Measurements from ENCODE around the gene GAA. TPM values are rescaled to one million over a fixed set of nuclear protein-coding genes. Genes with fewer than 3 reads are reported as not detected.

Gene GAA
- total and polyA plus RNA-seq, 8 donors = 24.1 to 105 (median 36.9) TPM

DNA sequence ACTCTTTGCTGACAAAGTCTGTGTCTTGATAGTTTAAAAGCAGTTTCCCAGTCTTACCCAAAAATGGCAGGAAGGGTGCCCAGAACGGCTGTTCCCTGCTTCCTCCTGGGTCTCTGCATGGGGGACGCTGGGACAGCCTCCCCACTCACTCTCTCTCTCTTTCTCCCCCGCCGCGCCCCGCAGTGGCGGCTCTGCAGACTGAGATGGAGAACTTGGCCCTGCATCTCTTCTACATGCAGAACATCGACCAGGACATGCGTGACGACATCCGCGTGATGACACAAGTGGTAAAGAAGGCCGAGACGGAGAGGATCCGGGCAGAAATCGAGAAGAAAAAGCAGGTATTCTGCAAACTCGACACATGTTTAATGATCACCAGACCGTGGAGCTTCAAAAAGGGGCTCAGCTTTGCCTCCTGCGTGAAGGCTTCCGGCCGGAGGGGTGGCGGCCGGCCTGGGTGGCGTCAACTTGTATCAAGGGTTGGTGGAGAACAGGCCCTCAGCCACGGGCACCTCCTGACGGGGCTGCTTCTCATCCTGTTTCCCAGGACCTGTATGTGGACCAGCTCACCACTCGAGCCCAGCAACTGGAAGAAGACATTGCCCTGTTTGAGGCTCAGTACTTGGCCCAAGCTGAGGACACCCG is 42.9 kb upstream of the GAA start:
- ATAC-seq (no peak), DNase-seq (no peak)
- intact Hi-C loops (cut with DNase I) = no loop called here
- Histone ChIP-seq H3K4me3 (no peak overlapping the region), H3K9me3 (no peaks in the 10 kb centered on the region), H3K27me3 (no peaks in the 10 kb centered on the region), H3K36me3 (no peaks in the 10 kb centered on the region), H3K4me1 (peaks cover 6 to 7% of the 10 kb centered on the region in 2 donors), H3K27ac (no peak overlapping the region)
- TF ChIP-seq, protein P1, sequence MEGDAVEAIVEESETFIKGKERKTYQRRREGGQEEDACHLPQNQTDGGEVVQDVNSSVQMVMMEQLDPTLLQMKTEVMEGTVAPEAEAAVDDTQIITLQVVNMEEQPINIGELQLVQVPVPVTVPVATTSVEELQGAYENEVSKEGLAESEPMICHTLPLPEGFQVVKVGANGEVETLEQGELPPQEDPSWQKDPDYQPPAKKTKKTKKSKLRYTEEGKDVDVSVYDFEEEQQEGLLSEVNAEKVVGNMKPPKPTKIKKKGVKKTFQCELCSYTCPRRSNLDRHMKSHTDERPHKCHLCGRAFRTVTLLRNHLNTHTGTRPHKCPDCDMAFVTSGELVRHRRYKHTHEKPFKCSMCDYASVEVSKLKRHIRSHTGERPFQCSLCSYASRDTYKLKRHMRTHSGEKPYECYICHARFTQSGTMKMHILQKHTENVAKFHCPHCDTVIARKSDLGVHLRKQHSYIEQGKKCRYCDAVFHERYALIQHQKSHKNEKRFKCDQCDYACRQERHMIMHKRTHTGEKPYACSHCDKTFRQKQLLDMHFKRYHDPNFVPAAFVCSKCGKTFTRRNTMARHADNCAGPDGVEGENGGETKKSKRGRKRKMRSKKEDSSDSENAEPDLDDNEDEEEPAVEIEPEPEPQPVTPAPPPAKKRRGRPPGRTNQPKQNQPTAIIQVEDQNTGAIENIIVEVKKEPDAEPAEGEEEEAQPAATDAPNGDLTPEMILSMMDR (IDR thresholded peaks at IDR 0.05) = no peak

DNA sequence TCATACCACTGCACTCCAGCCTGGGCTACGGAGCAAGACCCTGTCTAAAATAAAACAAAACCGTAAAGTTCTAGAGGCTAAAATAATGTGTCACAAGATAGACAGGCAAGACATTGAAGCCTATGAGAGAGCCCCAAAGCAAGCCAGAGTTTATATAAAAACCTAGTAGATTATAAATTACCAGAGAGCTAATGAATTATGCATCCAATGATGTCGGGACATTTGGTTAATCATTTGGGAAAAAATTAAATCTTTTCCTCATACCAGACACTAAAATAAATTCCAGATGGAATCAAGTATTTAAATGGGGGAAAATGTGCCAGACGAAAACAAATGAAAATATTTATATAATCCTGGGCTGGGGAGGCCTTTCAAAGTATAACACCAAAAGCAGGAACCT is 40.7 kb upstream of the GAA start:
- H3K4me3 ChIP-seq = no peak overlapping the region
- intact Hi-C loops (cut with DNase I) = no loop called here
- H3K4me1 ChIP-seq = peaks cover 0 to 20% of the 10 kb centered on the region in 2 donors
- H3K27me3 ChIP-seq = no peaks in the 10 kb centered on the region
- no peaks in the 10 kb centered on the region for H3K36me3 ChIP-seq
- H3K9me3 ChIP-seq = no peaks in the 10 kb centered on the region
- TF ChIP-seq, protein P1 (IDR thresholded peaks at IDR 0.05) = no peak
- no peak overlapping the region for H3K27ac ChIP-seq
- DNase-seq (no peak), ATAC-seq (no peak)

DNA sequence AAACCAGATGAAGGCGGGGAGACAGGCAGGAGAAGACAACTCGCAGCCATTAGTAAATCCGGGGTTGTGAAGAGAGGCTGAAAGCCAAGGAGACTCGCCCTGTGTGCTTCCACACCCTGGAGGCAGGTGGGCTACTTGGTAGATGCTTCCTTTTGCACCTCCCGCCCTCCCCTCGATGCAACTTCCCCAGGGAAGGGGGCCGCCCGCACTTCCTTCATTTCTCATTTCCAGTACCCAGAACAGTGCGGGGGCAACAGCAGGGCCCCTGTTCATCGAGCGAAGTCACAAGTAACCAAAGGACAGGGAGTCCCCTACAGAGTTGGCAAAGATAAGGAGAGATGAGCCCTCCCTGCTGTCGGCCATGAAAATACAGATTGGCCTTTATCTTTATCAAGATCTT is 40.0 kb upstream of the GAA start:
- H3K36me3 ChIP-seq = no peaks in the 10 kb centered on the region
- DNase-seq (no peak), ATAC-seq (no peak)
- H3K27ac ChIP-seq = no peak overlapping the region
- H3K4me3 ChIP-seq = no peak overlapping the region
- H3K4me1 ChIP-seq = peaks cover 0 to 20% of the 10 kb centered on the region in 2 donors
- H3K9me3 ChIP-seq = no peaks in the 10 kb centered on the region
- intact Hi-C loops (cut with DNase I) = no loop called here
- H3K27me3 ChIP-seq = no peaks in the 10 kb centered on the region
- TF ChIP-seq, protein P1 (IDR thresholded peaks at IDR 0.05) = no peak

DNA sequence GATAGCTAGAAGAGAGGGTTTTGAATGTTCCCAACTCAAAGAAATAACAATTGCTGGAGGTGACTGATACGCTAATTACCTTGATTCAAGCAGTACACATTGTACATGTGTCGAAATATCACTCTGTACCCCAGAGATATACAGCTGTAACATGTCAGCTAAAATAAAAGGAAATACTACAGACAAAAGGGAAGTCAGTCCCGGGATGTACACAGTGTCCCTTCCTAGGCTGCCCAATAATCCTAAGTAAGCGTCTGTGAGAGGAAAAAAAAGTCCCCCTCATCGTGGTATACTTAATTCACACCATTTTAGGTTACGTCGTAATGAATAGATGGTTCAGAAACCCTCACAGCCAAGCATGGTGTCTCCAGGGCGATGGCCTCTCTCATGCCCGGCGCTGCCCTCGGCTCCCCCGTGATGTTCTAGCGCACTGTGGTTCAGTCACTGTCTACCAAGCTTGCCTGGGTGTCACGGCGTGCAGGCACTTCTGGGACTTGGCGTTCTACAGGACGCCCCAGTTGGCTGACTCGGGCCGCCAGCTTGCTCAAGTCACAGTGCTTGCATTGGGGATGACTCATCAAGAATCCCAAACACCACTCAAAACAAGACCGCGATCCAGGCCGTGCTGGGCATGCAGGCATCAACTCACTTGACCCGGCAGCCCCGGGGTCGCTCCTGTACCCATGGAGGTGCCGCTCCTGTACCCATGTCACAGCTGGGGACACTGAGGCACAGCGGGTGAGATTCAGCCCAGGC is 37.4 kb upstream of the GAA start:
- DNase-seq (peak in 2 of 4 donors; percentile 69 to 87), ATAC-seq (peak; percentile 76)
- Histone ChIP-seq H3K27me3 (no peaks in the 10 kb centered on the region), H3K27ac (peak overlapping the region in 1 of 2 donors; percentile 83), H3K4me3 (no peak overlapping the region), H3K36me3 (no peaks in the 10 kb centered on the region), H3K4me1 (peaks cover 0 to 20% of the 10 kb centered on the region in 2 donors), H3K9me3 (no peaks in the 10 kb centered on the region)
- intact Hi-C loops (cut with DNase I) = no loop called here
- TF ChIP-seq, protein P1 (IDR thresholded peaks at IDR 0.05) = no peak

DNA sequence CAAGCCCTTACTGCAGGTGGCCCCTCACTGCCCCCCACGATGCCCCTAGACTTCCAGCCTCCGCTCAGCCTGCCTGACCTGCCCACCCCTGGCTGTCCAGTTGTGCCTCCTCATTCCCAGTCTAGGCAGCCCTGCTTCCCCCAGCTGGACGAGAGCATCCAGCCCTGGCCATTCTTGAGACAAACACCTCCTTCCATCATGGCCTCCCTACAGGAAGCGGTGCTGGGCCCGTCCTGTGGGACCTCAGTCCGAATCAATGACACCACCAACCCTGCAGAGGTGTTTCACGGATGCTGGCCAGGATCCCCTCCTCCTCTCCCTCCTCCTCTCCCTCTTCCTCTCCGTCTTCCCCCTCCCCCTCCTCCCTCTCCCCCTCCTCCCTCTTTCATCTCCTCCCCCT is 36.7 kb upstream of the GAA start:
- no peak for ATAC-seq
- H3K36me3 ChIP-seq = no peaks in the 10 kb centered on the region
- H3K4me1 ChIP-seq = peaks cover 0 to 23% of the 10 kb centered on the region in 2 donors
- intact Hi-C loops (cut with DNase I) = no loop called here
- no peak overlapping the region for H3K4me3 ChIP-seq
- peak overlapping the region in 1 of 2 donors; percentile 83 for H3K27ac ChIP-seq
- TF ChIP-seq, protein P1 (IDR thresholded peaks at IDR 0.05) = no peak
- no peaks in the 10 kb centered on the region for H3K9me3 ChIP-seq
- peak in 1 of 4 donors; percentile 67 for DNase-seq
- no peaks in the 10 kb centered on the region for H3K27me3 ChIP-seq
